C4-2B (cell line): ENCODE data around the gene CCDC141.

Source experiments
- CTCF ChIP-seq: fragments of 450-650 bp; conservative IDR thresholded peaks from 2 replicates; pipeline ENCODE4 v1.5.1; 2017; ENCODE audit warnings: mild to moderate bottlenecking
- ZFX ChIP-seq: fragments of 450-650 bp; IDR thresholded peaks from 2 replicates; pipeline ENCODE4 v1.6.1; 2017

GRCh38 chr2:178880257-178880656, 169.7 kb downstream of the CCDC141 start:
- no peak for TF ChIP-seq CTCF
- TF ChIP-seq ZFX, result no peak
